ENCODE measurements around the gene ANKRD33B. TPM values are rescaled to one million over a fixed set of nuclear protein-coding genes. Genes with fewer than 3 reads are reported as not detected.
"Not testable (repeated sequence)": the region's sequence is repeated elsewhere in the genome, so short reads cannot be mapped to it uniquely, and the experiment has no call there.

Gene ANKRD33B
- total RNA-seq, 4 donors from 2014 or later = 16.7 to 27.0 (median 24.8) TPM

DNA sequence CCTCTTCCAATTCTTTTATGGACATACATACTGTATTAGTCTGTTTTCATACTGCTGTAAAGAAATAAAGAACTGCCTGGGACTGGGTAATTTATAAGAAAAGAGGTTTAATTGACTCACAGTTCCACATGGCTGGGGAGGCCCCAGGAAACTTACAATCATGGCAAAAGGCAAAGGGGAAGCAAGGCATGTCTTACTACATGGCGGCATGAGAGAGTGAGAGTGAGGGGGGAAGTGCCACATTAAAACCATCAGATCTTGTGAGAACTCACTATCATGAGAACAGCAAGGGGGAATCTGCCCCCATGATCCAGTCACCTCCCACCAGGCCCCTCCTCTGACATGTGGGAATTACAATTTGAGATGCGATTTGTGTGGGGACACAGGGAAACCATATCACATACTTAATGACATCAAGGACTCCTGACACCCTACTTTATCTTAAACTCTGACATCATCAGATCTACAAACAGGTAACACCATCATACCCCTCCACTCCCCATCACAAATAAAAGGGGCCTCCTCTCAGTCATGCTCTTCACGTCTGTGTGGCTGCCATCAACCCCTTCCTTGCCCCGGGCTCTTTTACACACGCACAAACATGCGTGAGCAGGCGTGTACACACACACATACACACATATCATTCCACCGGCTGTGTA lies 9.7 kb downstream of the ANKRD33B start:
- WGBS = 89% methylated on average over 8 of the region's 8 CpGs
- Histone ChIP-seq H3K36me3 (no peaks in the 10 kb centered on the region), H3K4me3 (no peak overlapping the region), H3K4me1 (peaks cover 13% of the 10 kb centered on the region), H3K9me3 (no peaks in the 10 kb centered on the region), H3K27me3 (no peaks in the 10 kb centered on the region), H3K27ac (no peak overlapping the region)
- TF ChIP-seq, protein P1, sequence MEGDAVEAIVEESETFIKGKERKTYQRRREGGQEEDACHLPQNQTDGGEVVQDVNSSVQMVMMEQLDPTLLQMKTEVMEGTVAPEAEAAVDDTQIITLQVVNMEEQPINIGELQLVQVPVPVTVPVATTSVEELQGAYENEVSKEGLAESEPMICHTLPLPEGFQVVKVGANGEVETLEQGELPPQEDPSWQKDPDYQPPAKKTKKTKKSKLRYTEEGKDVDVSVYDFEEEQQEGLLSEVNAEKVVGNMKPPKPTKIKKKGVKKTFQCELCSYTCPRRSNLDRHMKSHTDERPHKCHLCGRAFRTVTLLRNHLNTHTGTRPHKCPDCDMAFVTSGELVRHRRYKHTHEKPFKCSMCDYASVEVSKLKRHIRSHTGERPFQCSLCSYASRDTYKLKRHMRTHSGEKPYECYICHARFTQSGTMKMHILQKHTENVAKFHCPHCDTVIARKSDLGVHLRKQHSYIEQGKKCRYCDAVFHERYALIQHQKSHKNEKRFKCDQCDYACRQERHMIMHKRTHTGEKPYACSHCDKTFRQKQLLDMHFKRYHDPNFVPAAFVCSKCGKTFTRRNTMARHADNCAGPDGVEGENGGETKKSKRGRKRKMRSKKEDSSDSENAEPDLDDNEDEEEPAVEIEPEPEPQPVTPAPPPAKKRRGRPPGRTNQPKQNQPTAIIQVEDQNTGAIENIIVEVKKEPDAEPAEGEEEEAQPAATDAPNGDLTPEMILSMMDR (IDR thresholded peaks at IDR 0.05) = no peak
- TF ChIP-seq EP300 (IDR thresholded peaks at IDR 0.05) (no peak), POLR2A (IDR thresholded peaks at IDR 0.05) (no peak), POLR2AphosphoS5 (IDR thresholded peaks at IDR 0.05) (no peak)
- no peak for DNase-seq (ENCODE audit: low spot score in 2 of 2)

DNA sequence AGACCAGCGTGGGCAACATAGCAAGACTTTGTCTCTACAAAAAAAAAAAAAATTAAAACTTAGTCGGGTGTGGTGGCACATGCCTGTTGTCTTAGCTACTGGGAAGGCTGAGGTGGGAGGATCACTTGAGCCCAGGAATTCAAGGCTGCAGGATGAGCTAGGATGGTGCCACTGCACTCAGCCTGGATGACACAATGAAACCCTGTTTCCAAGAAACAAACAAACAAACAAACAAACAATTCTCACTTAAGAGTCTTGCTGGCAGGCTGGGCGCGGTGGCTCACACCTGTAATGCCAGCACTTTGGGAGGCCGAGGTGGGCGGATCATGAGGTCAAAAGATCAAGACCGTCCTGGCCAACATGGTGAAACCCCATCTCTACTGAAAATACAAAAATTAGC lies 11.0 kb downstream of the ANKRD33B start:
- not testable (repeated sequence) for H3K27ac ChIP-seq; H3K36me3 ChIP-seq; DNase-seq (ENCODE audit: low spot score in 2 of 2); H3K9me3 ChIP-seq; H3K4me3 ChIP-seq; H3K27me3 ChIP-seq
- 93% methylated on average over 3 of the region's 7 CpGs for WGBS
- H3K4me1 ChIP-seq = peaks cover 13% of the 10 kb centered on the region

DNA sequence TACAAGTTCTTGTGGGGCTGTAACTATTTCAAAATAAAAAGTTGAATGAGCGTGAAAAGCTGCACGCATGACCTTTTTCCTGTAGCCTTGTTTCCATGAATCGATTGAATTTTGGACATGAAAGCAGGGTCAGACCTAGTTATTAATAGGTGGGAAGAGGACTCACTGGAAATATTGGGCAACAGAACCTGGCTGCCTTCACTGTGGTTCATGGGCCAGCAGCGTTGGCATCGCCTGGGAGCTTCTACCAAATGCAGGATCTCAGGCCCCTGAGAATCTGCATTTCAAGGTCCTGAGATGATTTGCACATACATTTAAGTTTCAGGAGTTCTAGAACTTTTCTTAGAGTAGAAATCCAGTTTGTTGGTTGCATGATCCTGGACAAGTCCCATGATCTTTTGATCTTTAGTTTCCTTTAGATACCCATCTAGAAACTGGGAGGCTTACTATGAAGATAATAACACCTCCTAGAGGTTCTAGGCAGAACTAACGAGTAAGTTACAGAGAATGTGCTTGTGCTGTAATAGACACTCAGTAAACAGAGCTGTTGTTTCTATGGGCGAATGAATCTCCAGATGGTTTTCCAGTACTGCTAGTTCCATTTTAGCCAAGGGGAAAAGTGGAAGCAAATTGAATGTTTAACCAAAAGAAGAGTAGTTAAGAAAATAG lies 12.4 kb downstream of the ANKRD33B start:
- peaks cover 19% of the 10 kb centered on the region for H3K4me1 ChIP-seq
- no peak for DNase-seq (ENCODE audit: low spot score in 2 of 2)
- H3K4me3 ChIP-seq = no peak overlapping the region
- H3K9me3 ChIP-seq = no peaks in the 10 kb centered on the region
- H3K36me3 ChIP-seq = no peaks in the 10 kb centered on the region
- 97% methylated on average over 7 of the region's 7 CpGs for WGBS
- H3K27ac ChIP-seq = no peak overlapping the region
- TF ChIP-seq, protein P1 (IDR thresholded peaks at IDR 0.05) = no peak
- TF ChIP-seq EP300 (IDR thresholded peaks at IDR 0.05) = no peak
- no peak for TF ChIP-seq POLR2A (IDR thresholded peaks at IDR 0.05)
- no peak for TF ChIP-seq POLR2AphosphoS5 (IDR thresholded peaks at IDR 0.05)
- H3K27me3 ChIP-seq = no peaks in the 10 kb centered on the region

DNA sequence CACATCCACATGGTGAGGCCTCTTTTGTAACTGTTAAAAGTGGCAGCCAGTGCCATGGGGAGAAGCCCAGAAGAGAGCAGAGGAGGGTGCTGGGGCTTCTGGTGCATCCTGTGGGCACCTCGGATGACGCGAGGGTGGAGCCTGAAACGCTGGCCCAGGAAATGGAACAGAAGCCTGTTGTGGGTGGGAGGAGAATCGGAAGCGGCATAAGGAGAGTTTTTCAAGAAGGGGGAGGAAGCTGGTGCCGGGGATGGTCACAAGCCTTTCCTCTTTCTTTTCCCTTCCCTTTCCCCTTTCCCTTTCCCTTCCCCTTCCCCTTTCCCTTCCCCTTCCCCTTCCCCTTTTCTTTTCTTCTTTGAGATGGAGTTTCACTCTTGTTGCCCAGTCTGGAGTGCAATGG lies 12.9 kb downstream of the ANKRD33B start:
- TF ChIP-seq POLR2AphosphoS5 (IDR thresholded peaks at IDR 0.05) (no peak), POLR2A (IDR thresholded peaks at IDR 0.05) (no peak), EP300 (IDR thresholded peaks at IDR 0.05) (no peak)
- TF ChIP-seq, protein P1 (IDR thresholded peaks at IDR 0.05) = no peak
- Histone ChIP-seq H3K36me3 (no peaks in the 10 kb centered on the region), H3K27ac (no peak overlapping the region), H3K27me3 (no peaks in the 10 kb centered on the region), H3K4me1 (peaks cover 21% of the 10 kb centered on the region), H3K9me3 (no peaks in the 10 kb centered on the region), H3K4me3 (no peak overlapping the region)
- no peak for DNase-seq (ENCODE audit: low spot score in 2 of 2)
- WGBS = 86% methylated on average over 7 of the region's 7 CpGs

DNA sequence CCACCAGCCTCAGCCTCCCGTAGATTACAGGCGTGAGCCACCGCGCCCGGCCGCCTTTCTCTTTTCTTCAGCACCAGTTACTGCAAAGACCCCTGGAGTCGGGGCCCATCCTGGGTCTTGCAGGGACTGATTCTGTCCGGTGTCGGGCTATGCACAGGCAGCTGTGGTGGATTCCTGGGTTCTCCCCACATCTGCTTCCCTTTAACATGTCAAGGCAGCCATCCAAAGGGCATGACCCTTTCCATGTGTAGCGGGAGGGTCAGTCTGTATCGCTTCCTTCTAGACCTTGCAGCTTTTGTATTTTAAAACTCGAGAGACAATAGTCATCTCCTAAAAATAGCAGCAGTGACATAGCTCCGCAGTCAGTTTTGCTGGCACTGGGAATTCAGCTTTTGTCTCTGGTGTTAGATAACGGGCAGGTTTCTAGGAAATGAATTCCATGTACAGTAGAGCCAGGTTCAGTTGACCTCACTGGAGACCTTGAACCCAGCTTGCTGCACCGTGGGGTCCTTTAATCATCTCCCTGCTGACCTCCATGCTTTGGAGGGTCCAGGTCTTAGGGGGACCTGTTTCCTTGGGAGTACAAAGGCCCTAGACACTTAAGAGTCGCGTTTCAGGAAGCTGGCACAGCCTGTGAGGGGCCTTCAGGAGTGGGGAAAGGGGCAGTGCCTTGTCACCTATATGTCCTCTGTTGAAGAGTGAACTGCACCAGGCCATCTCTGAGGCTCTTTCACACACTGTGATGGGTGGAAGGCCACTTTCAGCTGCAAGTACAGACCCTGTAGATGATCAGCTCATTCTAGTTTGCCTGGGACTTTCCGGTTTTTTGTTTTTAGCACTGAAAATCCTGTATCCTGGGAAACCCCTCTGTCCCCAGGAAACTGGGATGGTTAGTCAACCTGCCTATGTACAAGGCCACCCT lies 13.8 kb downstream of the ANKRD33B start:
- Histone ChIP-seq H3K9me3 (no peaks in the 10 kb centered on the region), H3K27me3 (no peaks in the 10 kb centered on the region), H3K27ac (no peak overlapping the region), H3K4me1 (peaks cover 29% of the 10 kb centered on the region), H3K36me3 (no peaks in the 10 kb centered on the region), H3K4me3 (no peak overlapping the region)
- TF ChIP-seq, protein P1 (IDR thresholded peaks at IDR 0.05) = no peak
- TF ChIP-seq EP300 (IDR thresholded peaks at IDR 0.05) (no peak), POLR2A (IDR thresholded peaks at IDR 0.05) (no peak), POLR2AphosphoS5 (IDR thresholded peaks at IDR 0.05) (no peak)
- 66% methylated on average over 18 of the region's 18 CpGs for WGBS
- DNase-seq (ENCODE audit: low spot score in 2 of 2) = no peak

Measured in suprapubic skin (tissue), 4 donors.